Activated B cell treated with CpG ODN at 0.5 μM for 24 hours (primary cell): ENCODE data around the gene PHF24. TPM values are rescaled to one million over a fixed set of nuclear protein-coding genes. Genes with fewer than 3 reads are reported as not detected.

Experiments used
- ATAC-seq: fragments of 200-7000 bp; cut with Tn5 transposase; one replicate; pipeline ENCODE4 v1.10.0; 2021; ENCODE audit warnings: low read depth, mild to moderate bottlenecking, moderate library complexity
- CTCF ChIA-PET: fragments of 350-600 bp; sonication (Branson Sonifier 250); formaldehyde crosslinking; loops from one replicate; lab custom pipeline; 2021; ENCODE audit warnings: antibody characterized with exemption; lab: Charles Lee
- POLR2A ChIA-PET: fragments of 350-600 bp; sonication (Branson Sonifier 250); formaldehyde crosslinking; loops from one replicate; lab custom pipeline; 2021; ENCODE audit warnings: antibody characterized with exemption; lab: Charles Lee
- DNase-seq: peaks from one replicate; pipeline ENCODE4 v3.0.0; 2022
- H3K27ac Mint-ChIP-seq: one replicate; pipeline ENCODE4 v1.8.0; 2020; ENCODE audit warnings: mixed read lengths
- H3K27me3 Mint-ChIP-seq: one replicate; pipeline ENCODE4 v1.8.0; 2021; ENCODE audit warnings: mixed read lengths
- H3K36me3 Mint-ChIP-seq: one replicate; pipeline ENCODE4 v1.8.0; 2021; ENCODE audit warnings: low read depth, mixed read lengths
- H3K4me1 Mint-ChIP-seq: one replicate; pipeline ENCODE4 v1.8.0; 2021; ENCODE audit warnings: mixed read lengths
- H3K4me3 Mint-ChIP-seq: one replicate; pipeline ENCODE4 v1.8.0; 2020; ENCODE audit warnings: mild to moderate bottlenecking, mixed read lengths
- H3K9me3 Mint-ChIP-seq: one replicate; pipeline ENCODE4 v1.8.0; 2020; ENCODE audit warnings: mixed read lengths
- CTCF ChIP-seq: fragments of 200-600 bp; IDR thresholded peaks from one replicate; pipeline ENCODE4 v1.8.0; 2022; ENCODE audit warnings: antibody characterized with exemption, mild to moderate bottlenecking
- intact Hi-C: fragments of 100-400 bp; cut with micrococcal nuclease; formaldehyde crosslinking; loops from one replicate; pipeline ENCODE4 v1.15.1; 2024
- total RNA-seq: library from RNA; stranded (reverse); gene quantifications from 2 replicates; pipeline ENCODE4 v1.2.3, GENCODE V29; 2022

Gene PHF24
- total RNA-seq, 1 donor from 2014 or later: 0.13 TPM

- DNase-seq (no peak), ATAC-seq (no peak)
- no peak for TF ChIP-seq CTCF
- intact Hi-C loops: no loop called here
- H3K27me3 Mint-ChIP-seq: peaks cover 2% of the 10 kb centered on the region
- peaks cover 10% of the 10 kb centered on the region for H3K36me3 Mint-ChIP-seq
- H3K4me1 Mint-ChIP-seq: peaks cover 47% of the 10 kb centered on the region
- CTCF ChIA-PET: interaction anchor here (1.1 to 1.9 kb wide), 3 partner anchors 10 to 95 kb away, joined by 3 to 13 read pairs (median 7); no protein-coding TSS in a partner anchor
- POLR2A ChIA-PET: interaction anchor here (0.6 to 2.2 kb wide), 4 partner anchors 7 to 95 kb away, joined by 3 to 10 read pairs (median 4); partner anchors contain the start of gene VCP
- peak overlapping the region; percentile 46 for H3K4me3 Mint-ChIP-seq
- H3K27ac Mint-ChIP-seq: peak overlapping the region; percentile 78
- H3K9me3 Mint-ChIP-seq: no peaks in the 10 kb centered on the region
Measured at GRCh38 chr9:34994260-34994899, 36.3 kb downstream of the PHF24 start.

- TF ChIP-seq CTCF: no peak
- Mint-ChIP-seq H3K4me3 (no peak overlapping the region), H3K36me3 (peaks cover 9% of the 10 kb centered on the region), H3K9me3 (no peaks in the 10 kb centered on the region), H3K27ac (no peak overlapping the region), H3K4me1 (peaks cover 46% of the 10 kb centered on the region), H3K27me3 (peaks cover 2% of the 10 kb centered on the region)
- intact Hi-C loops: no loop called here
- DNase-seq (no peak), ATAC-seq (no peak)
- POLR2A ChIA-PET: interaction anchor here (2.2 kb wide), 1 partner anchor 77 kb away, joined by 10 read pairs; the partner anchor contains the start of gene VCP
- CTCF ChIA-PET: interaction anchor here (1.9 kb wide), 1 partner anchor 57 kb away, joined by 13 read pairs; no protein-coding TSS in a partner anchor
Measured at GRCh38 chr9:34994900-34995669, 37.0 kb downstream of the PHF24 start.

GRCh38 chr9:34995670-34996060 lies 37.6 kb downstream of the PHF24 start:
- Mint-ChIP-seq H3K9me3 (no peaks in the 10 kb centered on the region), H3K36me3 (peaks cover 6% of the 10 kb centered on the region), H3K4me1 (peaks cover 42% of the 10 kb centered on the region), H3K27ac (no peak overlapping the region), H3K27me3 (peaks cover 2% of the 10 kb centered on the region), H3K4me3 (no peak overlapping the region)
- ATAC-seq (no peak), DNase-seq (no peak)
- CTCF ChIA-PET: no interaction called here
- no peak for TF ChIP-seq CTCF
- intact Hi-C loops: no loop called here
- POLR2A ChIA-PET: no interaction called here

- no peak for ATAC-seq
- no peak for TF ChIP-seq CTCF
- no peaks in the 10 kb centered on the region for H3K27me3 Mint-ChIP-seq
- intact Hi-C loops: no loop called here
- peaks cover 6% of the 10 kb centered on the region for H3K36me3 Mint-ChIP-seq
- POLR2A ChIA-PET: no interaction called here
- CTCF ChIA-PET: no interaction called here
- no peak overlapping the region for H3K4me3 Mint-ChIP-seq
- no peak overlapping the region for H3K27ac Mint-ChIP-seq
- no peak for DNase-seq
- no peaks in the 10 kb centered on the region for H3K9me3 Mint-ChIP-seq
- H3K4me1 Mint-ChIP-seq: peaks cover 38% of the 10 kb centered on the region
Measured at GRCh38 chr9:34996181-34996904, 38.3 kb downstream of the PHF24 start.

- no peak for TF ChIP-seq CTCF
- Mint-ChIP-seq H3K27me3 (no peaks in the 10 kb centered on the region), H3K27ac (no peak overlapping the region), H3K36me3 (peaks cover 6% of the 10 kb centered on the region), H3K9me3 (no peaks in the 10 kb centered on the region), H3K4me1 (peaks cover 39% of the 10 kb centered on the region), H3K4me3 (no peak overlapping the region)
- ChIA-PET CTCF (no interaction called here), POLR2A (no interaction called here)
- intact Hi-C loops: no loop called here
- ATAC-seq (no peak), DNase-seq (no peak)
Measured at GRCh38 chr9:34996905-34997279, 38.8 kb downstream of the PHF24 start.
